ENCODE data around the gene ICAM3. TPM values are rescaled to one million over a fixed set of nuclear protein-coding genes. Genes with fewer than 3 reads are reported as not detected.

The ICAM3 gene
- total and polyA plus RNA-seq, 10 of the 15 experiments (the other 5 are each of a cell fraction or from before 2014, with no cell fraction given), result 5.5 to 152 (median 90.7) TPM

DNA sequence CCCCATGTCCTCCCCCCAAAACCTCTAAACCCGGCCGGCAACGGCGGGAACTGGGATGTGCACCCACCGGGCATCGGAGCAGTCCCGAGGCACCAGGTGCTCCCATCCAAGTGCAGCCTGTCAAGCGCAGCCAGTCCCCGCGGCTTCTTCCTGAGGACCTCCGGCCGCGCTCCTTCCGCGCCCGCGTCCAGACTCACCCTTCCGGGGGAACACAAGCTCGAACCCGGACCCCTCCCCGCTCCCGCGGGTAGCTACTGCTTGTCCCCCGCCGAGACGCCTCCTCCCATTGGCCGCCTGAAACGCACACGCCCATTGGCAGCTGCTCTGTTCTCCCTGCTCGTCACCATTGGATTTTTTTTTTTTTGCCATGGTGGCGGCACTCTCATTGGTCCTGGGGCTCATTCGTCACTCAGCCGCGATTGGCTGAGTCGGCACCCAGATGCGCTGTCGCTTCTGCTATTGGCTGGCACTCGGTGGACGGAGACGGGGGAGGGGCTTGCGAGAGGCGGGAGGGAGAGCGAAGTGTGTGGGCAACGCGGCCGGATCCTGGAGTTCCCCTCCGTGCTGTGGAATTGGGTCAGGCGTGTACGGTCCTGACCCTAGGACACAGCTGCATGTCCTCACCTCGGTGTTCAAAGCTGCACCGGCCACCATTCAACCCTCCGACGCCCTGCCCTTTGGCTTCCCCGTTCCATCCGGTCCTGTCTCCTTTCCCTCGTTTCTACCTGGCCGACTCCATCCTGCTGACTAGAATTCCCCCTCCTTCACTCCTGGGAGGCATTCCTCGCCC, 41.1 kb upstream of the ICAM3 start, which contains the start of gene TYK2 (continued):
- no peak for TF ChIP-seq MYB (IDR thresholded peaks at IDR 0.05; ENCODE audit: borderline replicate concordance, low read depth, low read length)
- peak; percentile 91 for TF ChIP-seq FOS (IDR thresholded peaks at IDR 0.05; ENCODE audit: borderline replicate concordance, extremely low read depth, insufficient read length)
- TF ChIP-seq YBX1 (IDR thresholded peaks at IDR 0.05), result no peak
- TF ChIP-seq, protein P1, sequence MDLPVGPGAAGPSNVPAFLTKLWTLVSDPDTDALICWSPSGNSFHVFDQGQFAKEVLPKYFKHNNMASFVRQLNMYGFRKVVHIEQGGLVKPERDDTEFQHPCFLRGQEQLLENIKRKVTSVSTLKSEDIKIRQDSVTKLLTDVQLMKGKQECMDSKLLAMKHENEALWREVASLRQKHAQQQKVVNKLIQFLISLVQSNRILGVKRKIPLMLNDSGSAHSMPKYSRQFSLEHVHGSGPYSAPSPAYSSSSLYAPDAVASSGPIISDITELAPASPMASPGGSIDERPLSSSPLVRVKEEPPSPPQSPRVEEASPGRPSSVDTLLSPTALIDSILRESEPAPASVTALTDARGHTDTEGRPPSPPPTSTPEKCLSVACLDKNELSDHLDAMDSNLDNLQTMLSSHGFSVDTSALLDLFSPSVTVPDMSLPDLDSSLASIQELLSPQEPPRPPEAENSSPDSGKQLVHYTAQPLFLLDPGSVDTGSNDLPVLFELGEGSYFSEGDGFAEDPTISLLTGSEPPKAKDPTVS (IDR thresholded peaks at IDR 0.05; ENCODE audit: low read depth, low read length), result no peak
- no peak for TF ChIP-seq CBX5 (IDR thresholded peaks at IDR 0.05; ENCODE audit: low read depth)
- TF ChIP-seq, protein P2, sequence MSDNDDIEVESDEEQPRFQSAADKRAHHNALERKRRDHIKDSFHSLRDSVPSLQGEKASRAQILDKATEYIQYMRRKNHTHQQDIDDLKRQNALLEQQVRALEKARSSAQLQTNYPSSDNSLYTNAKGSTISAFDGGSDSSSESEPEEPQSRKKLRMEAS (IDR thresholded peaks at IDR 0.05; ENCODE audit: low read depth, low read length), result peak; percentile 73
- TF ChIP-seq HCFC1 (IDR thresholded peaks at IDR 0.05; ENCODE audit: low read length), result no peak
- TF ChIP-seq, protein P3, sequence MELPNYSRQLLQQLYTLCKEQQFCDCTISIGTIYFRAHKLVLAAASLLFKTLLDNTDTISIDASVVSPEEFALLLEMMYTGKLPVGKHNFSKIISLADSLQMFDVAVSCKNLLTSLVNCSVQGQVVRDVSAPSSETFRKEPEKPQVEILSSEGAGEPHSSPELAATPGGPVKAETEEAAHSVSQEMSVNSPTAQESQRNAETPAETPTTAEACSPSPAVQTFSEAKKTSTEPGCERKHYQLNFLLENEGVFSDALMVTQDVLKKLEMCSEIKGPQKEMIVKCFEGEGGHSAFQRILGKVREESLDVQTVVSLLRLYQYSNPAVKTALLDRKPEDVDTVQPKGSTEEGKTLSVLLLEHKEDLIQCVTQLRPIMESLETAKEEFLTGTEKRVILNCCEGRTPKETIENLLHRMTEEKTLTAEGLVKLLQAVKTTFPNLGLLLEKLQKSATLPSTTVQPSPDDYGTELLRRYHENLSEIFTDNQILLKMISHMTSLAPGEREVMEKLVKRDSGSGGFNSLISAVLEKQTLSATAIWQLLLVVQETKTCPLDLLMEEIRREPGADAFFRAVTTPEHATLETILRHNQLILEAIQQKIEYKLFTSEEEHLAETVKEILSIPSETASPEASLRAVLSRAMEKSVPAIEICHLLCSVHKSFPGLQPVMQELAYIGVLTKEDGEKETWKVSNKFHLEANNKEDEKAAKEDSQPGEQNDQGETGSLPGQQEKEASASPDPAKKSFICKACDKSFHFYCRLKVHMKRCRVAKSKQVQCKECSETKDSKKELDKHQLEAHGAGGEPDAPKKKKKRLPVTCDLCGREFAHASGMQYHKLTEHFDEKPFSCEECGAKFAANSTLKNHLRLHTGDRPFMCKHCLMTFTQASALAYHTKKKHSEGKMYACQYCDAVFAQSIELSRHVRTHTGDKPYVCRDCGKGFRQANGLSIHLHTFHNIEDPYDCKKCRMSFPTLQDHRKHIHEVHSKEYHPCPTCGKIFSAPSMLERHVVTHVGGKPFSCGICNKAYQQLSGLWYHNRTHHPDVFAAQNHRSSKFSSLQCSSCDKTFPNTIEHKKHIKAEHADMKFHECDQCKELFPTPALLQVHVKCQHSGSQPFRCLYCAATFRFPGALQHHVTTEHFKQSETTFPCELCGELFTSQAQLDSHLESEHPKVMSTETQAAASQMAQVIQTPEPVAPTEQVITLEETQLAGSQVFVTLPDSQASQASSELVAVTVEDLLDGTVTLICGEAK (IDR thresholded peaks at IDR 0.05; ENCODE audit: borderline replicate concordance), result no peak; the same call in 1 of the 2 replicates
- no peak for TF ChIP-seq FOXM1 (IDR thresholded peaks at IDR 0.05; ENCODE audit: low read depth, low read length)
